Calu3 (cell line): ENCODE results near the gene FAM13A. TPM values are rescaled to one million over a fixed set of nuclear protein-coding genes. Genes with fewer than 3 reads are reported as not detected.
"Not testable (repeated sequence)": the region's sequence is repeated elsewhere in the genome, so short reads cannot be mapped to it uniquely, and the experiment has no call there.

Source experiments
- BruUV-seq: library from RNA; stranded (reverse); fragments of 400-500 nt; replicated peaks from 2 replicates; lab custom pipeline; 2021; lab: Mats Ljungman, UMichigan
- CTCF ChIA-PET: fragments of 300-600 bp; sonication (Branson Sonifier 250); formaldehyde crosslinking; loops from one replicate; lab custom pipeline; 2022; ENCODE audit warnings: antibody characterized with exemption; lab: Charles Lee
- DNase-seq: peaks from one replicate; pipeline ENCODE4 v3.0.0; 2022
- H3K27ac Mint-ChIP-seq: one replicate; pipeline ENCODE4 v1.8.0; 2022; ENCODE audit warnings: mixed read lengths; ENCODE audit not compliant: unreplicated experiment
- H3K27me3 Mint-ChIP-seq: one replicate; pipeline ENCODE4 v1.8.0; 2022; ENCODE audit warnings: mixed read lengths; ENCODE audit not compliant: unreplicated experiment
- H3K36me3 Mint-ChIP-seq: one replicate; pipeline ENCODE4 v1.8.0; 2022; ENCODE audit warnings: mild to moderate bottlenecking, moderate library complexity, mixed read lengths; ENCODE audit not compliant: insufficient read depth, unreplicated experiment
- H3K4me1 Mint-ChIP-seq: one replicate; pipeline ENCODE4 v1.8.0; 2022; ENCODE audit warnings: mild to moderate bottlenecking, low read depth, mixed read lengths; ENCODE audit not compliant: unreplicated experiment
- H3K4me3 Mint-ChIP-seq: one replicate; pipeline ENCODE4 v1.8.0; 2022; ENCODE audit warnings: mild to moderate bottlenecking, low read depth, moderate library complexity, mixed read lengths; ENCODE audit not compliant: unreplicated experiment
- H3K9me3 Mint-ChIP-seq: one replicate; pipeline ENCODE4 v1.8.0; 2022; ENCODE audit warnings: low read depth, mixed read lengths; ENCODE audit not compliant: unreplicated experiment
- CTCF ChIP-seq: fragments of 200-600 bp; IDR thresholded peaks from one replicate; pipeline ENCODE4 v1.8.0; 2022; ENCODE audit warnings: antibody characterized with exemption; ENCODE audit not compliant: unreplicated experiment
- intact Hi-C: fragments of 100-400 bp; cut with micrococcal nuclease; formaldehyde crosslinking; loops from one replicate; pipeline ENCODE4 v1.10.0; 2022; ENCODE audit not compliant: unreplicated experiment
- total RNA-seq: library from RNA; stranded (reverse); gene quantifications from 2 replicates; pipeline ENCODE4 v1.2.3, GENCODE V29; 2022

Gene FAM13A
- total RNA-seq, 1 experiment from 2014 or later: 13.5 TPM

GRCh38 chr4:88933414-88934160, 123.4 kb downstream of the FAM13A start:
- Mint-ChIP-seq H3K27me3 (no peaks in the 10 kb centered on the region), H3K36me3 (no peaks in the 10 kb centered on the region), H3K27ac (no peak overlapping the region), H3K9me3 (no peaks in the 10 kb centered on the region), H3K4me1 (peaks cover 12% of the 10 kb centered on the region), H3K4me3 (no peak overlapping the region)
- no peak for DNase-seq
- intact Hi-C loops: no loop called here
- no peak for TF ChIP-seq CTCF
- BruUV-seq: no TSS peak
- CTCF ChIA-PET: no interaction called here

GRCh38 chr4:88928852-88929251, 128.1 kb downstream of the FAM13A start:
- Mint-ChIP-seq H3K4me1 (peaks cover 21% of the 10 kb centered on the region), H3K36me3 (no peaks in the 10 kb centered on the region), H3K9me3 (no peaks in the 10 kb centered on the region), H3K4me3 (peak overlapping the region; percentile 25), H3K27ac (peak overlapping the region; percentile 82), H3K27me3 (no peaks in the 10 kb centered on the region)
- intact Hi-C loops: no loop called here
- CTCF ChIA-PET: no interaction called here
- peak; percentile 4 for DNase-seq
- TF ChIP-seq CTCF: no peak
- BruUV-seq: no TSS peak

GRCh38 chr4:88927420-88927819, 129.6 kb downstream of the FAM13A start:
- Mint-ChIP-seq H3K4me1 (peaks cover 21% of the 10 kb centered on the region), H3K36me3 (no peaks in the 10 kb centered on the region), H3K27me3 (no peaks in the 10 kb centered on the region), H3K4me3 (no peak overlapping the region), H3K9me3 (no peaks in the 10 kb centered on the region), H3K27ac (peak overlapping the region; percentile 82)
- BruUV-seq: no TSS peak
- DNase-seq: no peak
- CTCF ChIA-PET: no interaction called here
- no peak for TF ChIP-seq CTCF
- intact Hi-C loops: no loop called here

- intact Hi-C loops: no loop called here
- no TSS peak for BruUV-seq
- Mint-ChIP-seq H3K4me3 (no peak overlapping the region), H3K36me3 (no peaks in the 10 kb centered on the region), H3K27ac (no peak overlapping the region), H3K4me1 (no peaks in the 10 kb centered on the region), H3K27me3 (no peaks in the 10 kb centered on the region), H3K9me3 (no peaks in the 10 kb centered on the region)
- no peak for TF ChIP-seq CTCF
- CTCF ChIA-PET: no interaction called here
- no peak for DNase-seq
These were observed 137.9 kb downstream of the FAM13A start for GRCh38 chr4:88919056-88919455.

GRCh38 chr4:88913181-88913580, 143.8 kb downstream of the FAM13A start:
- H3K27me3 Mint-ChIP-seq, H3K36me3 Mint-ChIP-seq, CTCF ChIA-PET: not testable (repeated sequence)

More at GRCh38 chr4:88913181-88913580, 143.8 kb downstream of the FAM13A start:
- H3K9me3 Mint-ChIP-seq, H3K4me1 Mint-ChIP-seq, DNase-seq, H3K27ac Mint-ChIP-seq, H3K4me3 Mint-ChIP-seq, intact Hi-C loops, BruUV-seq: not testable (repeated sequence)
